Measurements from ENCODE around the gene PRDM1.

DNA sequence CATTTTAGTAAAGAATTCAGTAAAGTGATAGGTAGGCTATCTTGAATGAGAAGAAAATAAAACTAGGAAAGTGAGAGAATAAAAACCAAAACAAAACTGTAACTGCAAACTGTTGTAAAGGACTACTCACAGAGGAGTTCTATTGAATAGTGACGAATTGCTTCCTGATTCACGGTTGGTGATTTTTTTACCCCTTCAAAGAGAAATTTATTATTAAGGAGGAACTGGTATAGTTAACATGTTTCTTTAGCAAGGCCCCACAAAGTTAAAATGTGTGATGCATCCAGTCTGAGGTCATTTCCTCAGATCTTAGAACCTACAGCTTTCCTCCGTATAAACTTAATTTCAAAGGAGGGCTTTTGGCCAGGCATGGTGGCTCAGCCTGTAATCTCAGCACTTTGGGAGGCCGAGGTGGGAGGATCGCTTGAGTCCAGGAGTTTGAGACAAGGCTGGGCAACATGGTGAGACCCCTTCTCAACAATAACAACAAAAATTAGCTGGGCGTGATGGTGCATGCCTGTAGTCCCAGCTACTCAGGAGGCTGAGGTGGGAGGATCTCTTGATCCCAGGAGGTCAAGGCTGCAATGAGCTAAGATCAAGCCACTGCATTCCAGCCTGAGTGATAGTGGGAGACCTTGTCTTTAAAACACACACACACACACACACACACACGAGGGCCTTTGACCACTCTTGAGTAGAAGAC, 8.3 kb downstream of the PRDM1 start:
- TF ChIP-seq, protein P1, sequence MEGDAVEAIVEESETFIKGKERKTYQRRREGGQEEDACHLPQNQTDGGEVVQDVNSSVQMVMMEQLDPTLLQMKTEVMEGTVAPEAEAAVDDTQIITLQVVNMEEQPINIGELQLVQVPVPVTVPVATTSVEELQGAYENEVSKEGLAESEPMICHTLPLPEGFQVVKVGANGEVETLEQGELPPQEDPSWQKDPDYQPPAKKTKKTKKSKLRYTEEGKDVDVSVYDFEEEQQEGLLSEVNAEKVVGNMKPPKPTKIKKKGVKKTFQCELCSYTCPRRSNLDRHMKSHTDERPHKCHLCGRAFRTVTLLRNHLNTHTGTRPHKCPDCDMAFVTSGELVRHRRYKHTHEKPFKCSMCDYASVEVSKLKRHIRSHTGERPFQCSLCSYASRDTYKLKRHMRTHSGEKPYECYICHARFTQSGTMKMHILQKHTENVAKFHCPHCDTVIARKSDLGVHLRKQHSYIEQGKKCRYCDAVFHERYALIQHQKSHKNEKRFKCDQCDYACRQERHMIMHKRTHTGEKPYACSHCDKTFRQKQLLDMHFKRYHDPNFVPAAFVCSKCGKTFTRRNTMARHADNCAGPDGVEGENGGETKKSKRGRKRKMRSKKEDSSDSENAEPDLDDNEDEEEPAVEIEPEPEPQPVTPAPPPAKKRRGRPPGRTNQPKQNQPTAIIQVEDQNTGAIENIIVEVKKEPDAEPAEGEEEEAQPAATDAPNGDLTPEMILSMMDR (IDR thresholded peaks at IDR 0.05 in 4 of 5, conservative IDR thresholded peaks at IDR 0.05 in 1 of 5) = no peak
- TF ChIP-seq POLR2A (IDR thresholded peaks at IDR 0.05) = no peak

All from gastrocnemius medialis (tissue), 4 donors.